Measurements from ENCODE around the gene EVA1B. TPM values are rescaled to one million over a fixed set of nuclear protein-coding genes. Genes with fewer than 3 reads are reported as not detected.

Gene EVA1B
- total and polyA plus RNA-seq, 2 of the 4 experiments (the other 2 are of a cell fraction) = 49.8 to 64.6 TPM

DNA sequence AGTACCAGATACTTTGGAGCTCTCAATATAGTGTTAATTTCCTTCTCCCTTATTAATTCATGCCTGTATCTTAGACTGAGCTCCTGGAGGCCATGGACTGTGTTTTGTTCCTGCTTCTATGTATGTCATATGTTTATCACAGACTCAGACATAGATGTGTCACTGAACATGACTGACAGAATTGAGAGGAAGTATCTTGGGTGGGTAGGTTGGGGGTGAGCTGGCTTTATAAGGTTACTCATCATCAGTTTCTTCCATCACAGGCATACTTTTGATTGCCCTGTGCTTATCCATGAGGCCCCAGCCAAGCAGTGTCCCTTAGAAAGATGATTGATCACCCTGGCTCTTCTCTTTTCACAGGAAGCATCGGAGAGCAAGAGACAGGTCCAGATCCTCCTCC lies 22.9 kb downstream of the EVA1B start:
- no peak overlapping the region for H2AFZ ChIP-seq (replicated peaks; ENCODE audit: low read length, poor library complexity)
- no peak overlapping the region for H2AK9ac ChIP-seq (replicated peaks; ENCODE audit: low read depth, low read length, poor library complexity)
- ChIA-PET CTCF (interaction anchor here (0.6 to 1.6 kb wide), 13 partner anchors 9 to 166 kb away, joined by 3 to 9 read pairs (median 4); partner anchors contain the start of gene TRAPPC3), POLR2A (ENCODE audit: unreplicated experiment) (no interaction called here)
- H2BK120ac ChIP-seq (ENCODE audit: low read depth, low read length) = no peak overlapping the region
- no TSS peak for BruUV-seq (replicated peaks)
- peak overlapping the region; percentile 15 for H2BK5ac ChIP-seq (ENCODE audit: low read depth, low read length, poor library complexity, severe bottlenecking)
- no peak overlapping the region for H2BK20ac ChIP-seq (ENCODE audit: low read depth, low read length)
- ATAC-seq (ENCODE audit: low read depth) = no peak
- no peak overlapping the region for H3K9ac ChIP-seq (ENCODE audit: low read depth, low read length)
- peaks cover 17% of the 10 kb centered on the region; the same call in 1 of the 2 replicates for H4K20me1 ChIP-seq (ENCODE audit: insufficient read depth, low read length)
- H3K9me3 ChIP-seq (ENCODE audit: control insufficient read depth, insufficient read depth, low read length) = no peaks in the 10 kb centered on the region
- peak overlapping the region; percentile 66; the same call in 1 of the 2 replicates for H3K23ac ChIP-seq (ENCODE audit: low read depth, low read length)
- no peak overlapping the region for H3K27ac ChIP-seq (ENCODE audit: insufficient read depth, low read length)
- H4K91ac ChIP-seq (ENCODE audit: insufficient read depth, low read depth, low read length) = no peak overlapping the region
- no peaks in the 10 kb centered on the region for H3K4me1 ChIP-seq (ENCODE audit: control insufficient read depth, insufficient read depth, low read length)
- H3K4me3 ChIP-seq (ENCODE audit: insufficient read depth, low read depth, low read length) = no peak overlapping the region
- H3K4ac ChIP-seq (ENCODE audit: low read depth, low read length) = no peak overlapping the region
- dilution Hi-C loops (cut with HindIII; ENCODE audit: low sequenced_read_pairs, unreplicated experiment) (no loop called here), intact Hi-C loops (cut with micrococcal nuclease) (no loop called here), in situ Hi-C loops (cut with MboI; ENCODE audit: low sequenced_read_pairs) (no loop called here)
- no peak overlapping the region for H3K4me2 ChIP-seq (ENCODE audit: low read depth, low read length)
- no peak overlapping the region for H4K8ac ChIP-seq (ENCODE audit: low read depth in 2 of 2, low read length in 2 of 2)
- TF ChIP-seq MAFK (IDR thresholded peaks at IDR 0.05; ENCODE audit: low read depth, low read length) (no peak), CHD1 (IDR thresholded peaks at IDR 0.05; ENCODE audit: low read depth, low read length) (no peak), CEBPB (IDR thresholded peaks at IDR 0.05; ENCODE audit: low read depth, low read length) (no peak), MXI1 (IDR thresholded peaks at IDR 0.05; ENCODE audit: borderline replicate concordance, low read depth, low read length) (no peak), NFE2L2 (IDR thresholded peaks at IDR 0.05; ENCODE audit: low read depth, low read length) (no peak), SMC3 (IDR thresholded peaks at IDR 0.05; ENCODE audit: low read depth, low read length) (no peak), RCOR1 (IDR thresholded peaks at IDR 0.05; ENCODE audit: insufficient replicate concordance, low read length) (no peak), POLR2A (IDR thresholded peaks at IDR 0.05; ENCODE audit: low read depth, low read length) (no peak)
- TF ChIP-seq, protein P1, sequence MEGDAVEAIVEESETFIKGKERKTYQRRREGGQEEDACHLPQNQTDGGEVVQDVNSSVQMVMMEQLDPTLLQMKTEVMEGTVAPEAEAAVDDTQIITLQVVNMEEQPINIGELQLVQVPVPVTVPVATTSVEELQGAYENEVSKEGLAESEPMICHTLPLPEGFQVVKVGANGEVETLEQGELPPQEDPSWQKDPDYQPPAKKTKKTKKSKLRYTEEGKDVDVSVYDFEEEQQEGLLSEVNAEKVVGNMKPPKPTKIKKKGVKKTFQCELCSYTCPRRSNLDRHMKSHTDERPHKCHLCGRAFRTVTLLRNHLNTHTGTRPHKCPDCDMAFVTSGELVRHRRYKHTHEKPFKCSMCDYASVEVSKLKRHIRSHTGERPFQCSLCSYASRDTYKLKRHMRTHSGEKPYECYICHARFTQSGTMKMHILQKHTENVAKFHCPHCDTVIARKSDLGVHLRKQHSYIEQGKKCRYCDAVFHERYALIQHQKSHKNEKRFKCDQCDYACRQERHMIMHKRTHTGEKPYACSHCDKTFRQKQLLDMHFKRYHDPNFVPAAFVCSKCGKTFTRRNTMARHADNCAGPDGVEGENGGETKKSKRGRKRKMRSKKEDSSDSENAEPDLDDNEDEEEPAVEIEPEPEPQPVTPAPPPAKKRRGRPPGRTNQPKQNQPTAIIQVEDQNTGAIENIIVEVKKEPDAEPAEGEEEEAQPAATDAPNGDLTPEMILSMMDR (conservative IDR thresholded peaks at IDR 0.05; ENCODE audit: low read depth, low read length) = no peak
- H2BK15ac ChIP-seq (ENCODE audit: low read depth, low read length) = no peak overlapping the region
- no peak overlapping the region for H3K18ac ChIP-seq (ENCODE audit: low read depth, low read length)
- no CpG with 5 or more reads among the region's 1 CpG for WGBS, 2 experiments (ENCODE audit: extremely low coverage in 2 of 2, insufficient read length in 1 of 2)
- DNase-seq = peak; percentile 53
- peaks cover 58% of the 10 kb centered on the region for H3K36me3 ChIP-seq (ENCODE audit: control insufficient read depth, insufficient read depth, low read length)
- H3K56ac ChIP-seq (ENCODE audit: extremely low read depth, insufficient read depth, low read length) = no peak overlapping the region
- H3K9me1 ChIP-seq (ENCODE audit: insufficient read depth, low read length) = peaks cover 5% of the 10 kb centered on the region; the same call in 1 of the 2 replicates
- peaks cover 22 to 59% of the 10 kb centered on the region in 2 experiments for H3K79me1 ChIP-seq (ENCODE audit: low read depth in 1 of 2, low read length in 2 of 2)
- no peak overlapping the region; the same call in 1 of the 2 replicates for H2AK5ac ChIP-seq (ENCODE audit: low read depth, low read length)
- H4K5ac ChIP-seq (ENCODE audit: low read depth, low read length) = no peak overlapping the region
- no peak overlapping the region for H3K14ac ChIP-seq (replicated peaks; ENCODE audit: low read depth, low read length)
- H3K27me3 ChIP-seq (ENCODE audit: control insufficient read depth, insufficient read depth, low read length) = no peaks in the 10 kb centered on the region

All from IMR-90 (cell line).